ENCODE results near the gene FBXO39.

DNA sequence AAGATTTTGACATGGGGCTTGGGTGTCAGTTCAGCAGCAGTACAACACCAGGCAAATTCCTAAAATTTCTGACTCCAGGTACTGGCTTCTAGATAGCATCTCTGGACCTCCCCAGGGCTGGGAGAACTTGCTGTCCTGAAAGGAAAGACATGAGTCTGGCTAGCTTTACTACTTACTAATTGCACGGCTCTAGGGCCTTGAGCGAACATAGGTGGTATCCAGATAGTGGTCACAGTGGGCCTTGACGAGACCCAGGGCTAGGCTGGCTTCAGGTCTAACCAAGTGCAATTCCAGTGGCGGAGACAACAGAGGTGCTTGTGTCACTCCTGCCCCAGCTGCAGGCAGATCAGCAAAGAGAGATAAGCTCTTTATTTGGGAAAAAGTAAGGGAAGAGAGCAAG is 46.5 kb upstream of the FBXO39 start:
- TF ChIP-seq CTCF (conservative IDR thresholded peaks at IDR 0.05), result no peak
- TF ChIP-seq EZH2 (IDR thresholded peaks at IDR 0.05; ENCODE audit: low read depth), result no peak
